K562 (cell line): Measurements from ENCODE around the gene SLC16A1. TPM values are rescaled to one million over a fixed set of nuclear protein-coding genes. Genes with fewer than 3 reads are reported as not detected.
"Not testable (repeated sequence)": the region's sequence is repeated elsewhere in the genome, so short reads cannot be mapped to it uniquely, and the experiment has no call there.

ENCODE experiments used
- ATAC-seq: fragments of 200-7000 bp; cut with Tn5 transposase; 3 replicates; pipeline ENCODE4 v1.9.1; 2020; ENCODE audit warnings: moderate library complexity
- BruUV-seq: library from RNA; stranded (reverse); fragments of 400-500 nt; replicated peaks from 2 replicates; lab custom pipeline; 2021; lab: Mats Ljungman, UMichigan
- CTCF ChIA-PET: fragments of 300-600 bp; formaldehyde crosslinking; extraction: SDS; loops from one replicate; lab custom pipeline; 2021; ENCODE audit warnings: low intra/inter-chr PET ratio; lab: Yijun Ruan, JAX
- POLR2A ChIA-PET: fragments of 300-600, 350-650 bp; sonication (Branson Sonifier 250); formaldehyde crosslinking; extraction: SDS; loops from one replicate; lab custom pipeline; 2021; ENCODE audit warnings: antibody characterized with exemption, inconsistent platforms; lab: Yijun Ruan, JAX
- DNase-seq, 4 experiments: peaks; one replicate each; pipeline versions ENCODE4 v3.0.0 to v3.0.0-alpha.2; 2011 to 2018; ENCODE audit warnings: low spot score in 3 of 4, mixed read lengths in 3 of 4; ENCODE audit errors: extremely low read depth in 1 of 4
- FAIRE-seq: peaks from 2 replicates; lab custom pipeline; 2011; peaks lifted over from hg19 to GRCh38; lab: Jason Lieb, UNC
- H2AFZ ChIP-seq: 2 replicates; pipeline ENCODE4 v1.6.0; 2011; ENCODE audit warnings: low read depth, low read length, control low read depth, inconsistent platforms
- H3K27ac ChIP-seq: fragments of 200-600 bp; 3 replicates; pipeline ENCODE4 v1.8.0; 2011; ENCODE audit warnings: low read depth, mild to moderate bottlenecking, control low read depth, inconsistent platforms, low read length, moderate library complexity, mixed read lengths; ENCODE audit errors: extremely low read depth
- H3K27me3 ChIP-seq, 2 experiments: fragments of 300-600 bp in 1 of 2; 2 replicates in 1 of 2; 3 replicates in 1 of 2; pipeline versions ENCODE4 v1.6.0 to v1.8.0; 2011; ENCODE audit warnings: inconsistent platforms in 2 of 2, low read length in 2 of 2, mild to moderate bottlenecking in 1 of 2, mixed read lengths in 1 of 2, moderate library complexity in 1 of 2; ENCODE audit not compliant: control insufficient read depth in 2 of 2, insufficient read depth in 2 of 2
- H3K36me3 ChIP-seq: fragments of 300-600 bp; 3 replicates; pipeline ENCODE4 v1.8.0; 2011; ENCODE audit warnings: mild to moderate bottlenecking, low read length, inconsistent platforms; ENCODE audit not compliant: control insufficient read depth, insufficient read depth
- H3K4me1 ChIP-seq, 2 experiments: fragments of 200-600 bp in 1 of 2; replicated peaks in 1 of 2; 2 replicates in 1 of 2; 3 replicates in 1 of 2; pipeline versions ENCODE4 v1.5.1 to v1.8.0; 2011; ENCODE audit warnings: inconsistent platforms in 2 of 2, low read length in 2 of 2, mild to moderate bottlenecking in 1 of 2, mixed read lengths in 1 of 2, moderate library complexity in 1 of 2; ENCODE audit not compliant: control insufficient read depth in 2 of 2, insufficient read depth in 2 of 2
- H3K4me2 ChIP-seq: 2 replicates; pipeline ENCODE4 v1.6.1; 2011; ENCODE audit warnings: low read length, control low read depth, inconsistent platforms, mixed read lengths; ENCODE audit not compliant: insufficient read depth
- H3K4me3 ChIP-seq: fragments of 200-600 bp; sonication (generic), shearing (Covaris generic); 2 replicates; pipeline ENCODE4 v1.5.1; 2016; ENCODE audit warnings: control low read depth, inconsistent platforms
- H3K79me2 ChIP-seq: fragments of 200-600 bp; 3 replicates; pipeline ENCODE4 v1.8.0; 2011; ENCODE audit warnings: low read length, inconsistent platforms; ENCODE audit not compliant: control insufficient read depth, insufficient read depth
- H3K9ac ChIP-seq, 2 experiments: 2 replicates each; pipeline versions ENCODE4 v1.6.0 to v1.6.1; 2011; ENCODE audit warnings: low read depth in 2 of 2, low read length in 2 of 2, control low read depth in 1 of 2, inconsistent platforms in 1 of 2, mild to moderate bottlenecking in 1 of 2, mixed read lengths in 1 of 2; ENCODE audit not compliant: insufficient read depth in 1 of 2
- H3K9me1 ChIP-seq: one replicate; pipeline ENCODE4 v1.6.0; 2011; ENCODE audit warnings: inconsistent platforms, mild to moderate bottlenecking, low read length, moderate library complexity; ENCODE audit not compliant: control insufficient read depth, insufficient read depth
- H3K9me3 ChIP-seq: replicated peaks from 2 replicates; pipeline ENCODE4 v1.5.1; 2011; ENCODE audit warnings: low read depth, low read length, inconsistent platforms; ENCODE audit not compliant: control insufficient read depth, insufficient read depth
- H4K20me1 ChIP-seq: replicated peaks from 2 replicates; pipeline ENCODE4 v1.6.1; 2011; ENCODE audit warnings: low read length, inconsistent platforms, mixed read lengths; ENCODE audit not compliant: control insufficient read depth, insufficient read depth
- E2F1 ChIP-seq: sonication (generic); formaldehyde crosslinking; IDR thresholded peaks from 2 replicates; pipeline ENCODE4 v1.8.1; 2023; ENCODE audit warnings: mild to moderate bottlenecking, missing genetic modification reagents, moderate library complexity
- FOXA1 ChIP-seq: fragments of 450-650 bp; IDR thresholded peaks from 2 replicates; pipeline ENCODE4 v1.6.1; 2016; ENCODE audit warnings: mild to moderate bottlenecking, borderline replicate concordance
- MAFG ChIP-seq: fragments of 450-650 bp; conservative IDR thresholded peaks from 2 replicates; pipeline ENCODE4 v1.6.1; 2016; ENCODE audit warnings: missing genetic modification characterization, missing compliant biosample characterization
- ZBTB12 ChIP-seq: fragments of 250-450 bp; sonication (Bioruptor Pico); IDR thresholded peaks from 2 replicates; pipeline ENCODE4 v1.4.0; 2020
- ZNF316 ChIP-seq: fragments of 450-650 bp; IDR thresholded peaks from 2 replicates; pipeline ENCODE4 v1.6.1; 2016
- WGBS: fragments of 100-300 bp; shearing (Covaris generic); methylation state at CpG from one replicate; pipeline ENCODE4 v1.1.6; 2016; ENCODE audit warnings: low coverage, mixed read lengths; ENCODE audit not compliant: insufficient coverage; ENCODE audit errors: missing lambda C conversion rate; 5-methylcytosine and 5-hydroxymethylcytosine counted together
- in situ Hi-C: fragments of 300-500 bp; cut with MboI; formaldehyde crosslinking; loops from 4 replicates; pipeline ENCODE4 v1.15.0; 2018; ENCODE audit warnings: inconsistent platforms, mixed read lengths
- intact Hi-C: fragments of 100-400 bp; cut with micrococcal nuclease; formaldehyde crosslinking; loops from 2 replicates; pipeline ENCODE4 v1.14.2; 2022
- polyA plus RNA-seq, 8 experiments: library from polyadenylated mRNA; depleted of rRNA in 4 of 8; stranded (reverse) in 5 of 8; unstranded in 3 of 8; fragments of >200 nt; fragmentation: Nextera tagmentation in 2 of 8; fragmentation: Illumina TruSeq in 1 of 8; extraction: Ambion mirVana in 2 of 8; extraction: Trizol in 1 of 8; gene quantifications; 2 replicates each; pipeline versions ENCODE4 v1.2.1 to v1.2.3, GENCODE V29; 2011 to 2014; ENCODE audit warnings: inconsistent platforms in 1 of 8, missing spikeins in 1 of 8
- total RNA-seq, 7 experiments: library from RNA; depleted of rRNA in 6 of 7; stranded (reverse); fragments of >200 nt in 6 of 7; fragmentation: Illumina TruSeq in 2 of 7; extraction: Trizol in 2 of 7; gene quantifications; 2 replicates each; pipeline versions ENCODE4 v1.2.1 to v1.2.3, GENCODE V29; 2011 to 2021; ENCODE audit warnings: low replicate concordance in 1 of 7

The SLC16A1 gene
- total and polyA plus RNA-seq, 9 of the 15 experiments (the other 6 are each of a cell fraction or from before 2014, with no cell fraction given) = 73.1 to 244 (median 117) TPM

- TF ChIP-seq FOXA1 (no peak), E2F1 (CRISPR knock-in tag) (no peak), ZNF316 (peak; percentile 92), ZBTB12 (no peak), MAFG (tag) (peak; percentile 80)
Observed at GRCh38 chr1:112982328-112982727, 26.3 kb upstream of the SLC16A1 start (continued).

- H2AFZ ChIP-seq, FAIRE-seq, DNase-seq, POLR2A ChIA-PET, H3K9me3 ChIP-seq, H3K9ac ChIP-seq, H3K27ac ChIP-seq, H4K20me1 ChIP-seq, in situ Hi-C loops, H3K4me2 ChIP-seq, intact Hi-C loops, H3K36me3 ChIP-seq, ATAC-seq, H3K4me3 ChIP-seq, H3K4me1 ChIP-seq, H3K27me3 ChIP-seq, CTCF ChIA-PET, H3K79me2 ChIP-seq, BruUV-seq, H3K9me1 ChIP-seq: not testable (repeated sequence)
- WGBS = 90% methylated on average over 8 of the region's 8 CpGs
Observed at GRCh38 chr1:112981834-112982233, 25.8 kb upstream of the SLC16A1 start.
